GM21576 (cell line): ENCODE data around the gene ZC3H12C.

ENCODE experiments used
- ATAC-seq: cut with Tn5 transposase; IDR thresholded peaks from one replicate; pipeline ENCODE4 v1.9.1; 2021; ENCODE audit warnings: mild to moderate bottlenecking, moderate library complexity; ENCODE audit not compliant: unreplicated experiment

The ZC3H12C gene

GRCh38 chr11:110096496-110096895 is 3.3 kb downstream of the ZC3H12C start:
- no peak for ATAC-seq

- ATAC-seq, result no peak
These were observed 4.3 kb downstream of the ZC3H12C start for GRCh38 chr11:110097459-110098012.

GRCh38 chr11:110098645-110099044 is 5.5 kb downstream of the ZC3H12C start:
- ATAC-seq, result peak; percentile 73

GRCh38 chr11:110100476-110101240 is 7.5 kb downstream of the ZC3H12C start:
- ATAC-seq, result no peak

GRCh38 chr11:110106713-110107274 is 13.6 kb downstream of the ZC3H12C start:
- no peak for ATAC-seq

DNA sequence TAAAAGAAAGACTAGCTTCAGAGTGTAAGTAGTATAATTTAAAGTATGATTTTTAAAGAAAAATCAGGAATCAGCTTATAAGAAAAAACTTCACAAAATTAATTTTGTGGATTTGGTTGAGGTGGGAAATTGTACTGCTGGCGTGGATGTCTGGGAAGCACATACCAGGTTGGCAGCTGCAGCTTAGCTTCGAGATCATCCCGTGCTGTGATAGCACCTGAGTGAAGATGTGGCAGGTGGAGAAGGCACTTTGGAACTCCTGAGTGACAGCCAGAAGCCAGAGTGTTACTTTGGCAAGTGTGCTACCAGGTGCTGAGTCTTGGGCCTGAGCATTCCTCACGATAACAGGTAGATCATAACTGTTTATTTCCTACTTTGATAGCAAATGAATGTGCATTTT is 17.7 kb downstream of the ZC3H12C start:
- no peak for ATAC-seq

- no peak for ATAC-seq
These were observed 19.3 kb downstream of the ZC3H12C start for GRCh38 chr11:110112457-110112856.

DNA sequence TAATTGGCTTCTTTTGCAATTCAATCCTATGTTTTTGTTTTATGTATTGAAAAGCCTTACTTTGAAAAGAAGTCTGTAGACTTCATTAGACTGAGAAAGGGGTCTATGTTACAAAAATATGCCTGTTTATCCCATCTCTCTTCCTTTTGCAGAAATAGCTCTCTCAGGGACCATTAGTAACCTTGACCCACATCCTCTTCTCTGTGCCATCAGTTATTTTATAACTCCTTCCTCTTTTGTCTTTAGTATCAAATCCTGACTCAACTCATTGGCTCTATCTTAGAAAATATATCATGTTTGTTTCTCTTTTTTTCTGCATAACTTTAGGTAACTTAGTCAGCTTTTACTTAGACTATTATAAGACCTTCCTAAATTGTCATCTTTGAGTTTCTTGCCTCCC is 20.3 kb downstream of the ZC3H12C start:
- peak; percentile 51 for ATAC-seq

DNA sequence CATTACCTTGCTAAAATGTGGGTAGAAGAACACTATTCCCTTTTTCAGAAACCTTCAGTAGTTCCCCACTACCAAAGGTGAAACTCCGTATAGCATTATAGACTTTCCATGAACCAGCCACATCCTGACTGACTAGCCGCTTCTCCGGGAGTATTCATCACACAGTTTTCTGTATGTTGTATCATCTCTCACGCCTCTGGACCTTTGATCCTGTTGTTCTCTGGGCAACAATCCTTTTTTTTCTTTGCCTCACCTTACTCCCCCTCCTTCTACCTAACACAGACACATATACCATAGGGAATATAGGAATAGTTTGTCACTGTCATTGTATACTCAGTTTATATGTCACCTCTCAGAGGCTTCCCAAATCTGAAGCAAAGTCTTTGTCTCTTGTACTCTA is 20.8 kb downstream of the ZC3H12C start:
- no peak for ATAC-seq

- no peak for ATAC-seq
These were observed 26.1 kb downstream of the ZC3H12C start for GRCh38 chr11:110119317-110119716.

- ATAC-seq, result no peak
These were observed 28.0 kb downstream of the ZC3H12C start for GRCh38 chr11:110121204-110121603.

DNA sequence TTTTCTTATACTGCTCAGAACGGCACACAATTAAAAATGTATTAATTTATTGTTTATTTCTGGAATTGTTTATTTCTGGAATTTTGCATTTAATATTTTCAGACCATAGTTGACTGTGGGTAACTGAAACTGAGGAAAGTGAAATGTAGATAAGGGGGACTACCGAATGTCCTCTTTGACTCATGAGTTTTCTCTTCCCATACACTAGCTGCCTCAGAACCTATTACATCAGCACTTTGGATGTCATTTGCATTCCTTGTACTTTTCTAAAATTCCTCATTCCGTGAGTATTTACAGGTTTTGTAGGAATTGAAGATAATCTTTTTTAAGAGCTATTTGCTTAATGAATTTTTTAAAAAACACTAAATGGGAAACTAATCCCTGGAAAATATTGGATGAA is 29.8 kb downstream of the ZC3H12C start:
- no peak for ATAC-seq

DNA sequence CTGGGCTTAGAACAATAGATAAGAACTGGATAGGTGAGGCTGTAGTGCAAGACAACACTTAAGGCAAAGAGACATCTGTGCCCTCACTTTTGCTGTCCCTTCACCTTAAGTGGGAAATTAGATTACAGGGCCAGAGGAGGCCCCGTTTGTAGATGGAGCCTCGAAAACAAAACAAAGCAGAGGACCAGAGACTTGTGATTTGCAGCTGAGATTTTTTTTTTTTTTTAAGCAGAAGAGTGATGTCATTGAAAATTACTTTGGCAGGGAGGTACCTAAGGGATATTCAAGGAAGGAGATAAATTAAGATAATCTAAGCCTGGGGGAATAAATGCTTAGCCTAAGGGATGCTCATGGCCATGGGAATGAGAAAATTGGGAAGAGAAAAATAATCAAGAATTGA is 31.4 kb downstream of the ZC3H12C start:
- no peak for ATAC-seq

DNA sequence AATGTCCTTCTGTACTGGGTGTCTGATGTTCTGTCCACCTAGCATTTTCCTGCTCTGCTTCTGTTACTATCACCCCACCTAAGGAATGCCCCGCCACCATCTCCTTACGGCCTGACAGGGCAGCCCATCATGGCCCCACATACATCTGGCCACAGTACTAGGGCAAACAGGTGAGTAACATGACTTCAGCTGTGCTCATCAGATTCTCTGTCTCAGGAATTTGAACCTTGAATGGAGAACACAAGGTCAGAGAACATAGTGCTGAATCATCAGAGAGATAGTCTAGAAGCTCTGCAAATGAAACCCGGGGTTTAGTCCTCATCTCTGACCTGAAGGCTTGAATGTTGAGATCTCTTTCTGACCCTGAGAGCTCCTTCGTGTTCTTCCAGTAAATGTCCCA is 32.4 kb downstream of the ZC3H12C start:
- no peak for ATAC-seq

DNA sequence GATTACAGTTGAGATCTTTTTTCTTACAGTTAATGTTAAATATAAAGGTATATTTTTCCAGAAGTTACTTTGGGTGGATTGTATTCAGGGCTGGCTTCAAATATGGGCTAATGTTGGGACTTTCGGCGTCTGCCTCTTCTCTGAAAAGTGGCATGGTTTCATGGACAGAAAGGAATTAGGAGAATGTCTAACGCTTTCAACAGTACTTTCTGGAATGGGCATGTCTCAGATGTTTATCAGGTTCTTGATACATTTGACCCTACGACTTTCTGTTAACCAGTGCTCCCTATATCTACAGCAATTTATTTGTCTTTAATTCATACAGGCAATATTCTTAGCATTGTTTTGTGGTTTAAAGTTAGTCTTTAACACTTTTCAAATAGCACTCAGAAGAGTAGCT is 33.7 kb downstream of the ZC3H12C start:
- ATAC-seq, result no peak

- ATAC-seq, result no peak
These were observed 35.0 kb downstream of the ZC3H12C start for GRCh38 chr11:110128161-110128560.

DNA sequence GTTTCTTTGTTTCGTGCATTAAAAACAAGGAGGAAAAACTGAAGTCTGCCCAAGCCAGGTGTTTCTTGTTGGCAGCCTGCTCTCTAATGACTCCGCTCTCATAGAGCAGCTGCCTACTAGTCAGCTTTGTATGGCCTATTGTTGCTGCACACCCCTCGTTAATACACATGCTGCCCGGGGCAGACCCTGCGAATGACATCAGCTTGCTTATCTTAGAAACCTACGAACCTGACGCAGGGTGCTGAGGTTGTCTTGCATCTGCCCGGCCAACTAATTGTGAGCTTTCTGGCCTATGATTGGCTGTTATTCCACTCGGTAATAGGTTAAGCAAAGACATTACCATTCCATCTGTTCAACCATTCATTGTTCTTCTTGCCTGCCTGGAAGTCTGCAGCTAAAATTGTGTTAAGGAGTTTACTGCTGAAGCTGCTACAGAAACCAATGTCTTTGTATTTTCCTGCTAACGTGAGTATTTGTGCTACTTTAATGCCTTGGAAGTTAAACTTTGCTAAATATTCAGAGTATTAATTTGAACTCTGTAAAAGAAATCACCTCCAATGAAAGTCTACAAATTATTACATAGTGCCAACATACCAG is 37.5 kb downstream of the ZC3H12C start:
- ATAC-seq, result no peak

DNA sequence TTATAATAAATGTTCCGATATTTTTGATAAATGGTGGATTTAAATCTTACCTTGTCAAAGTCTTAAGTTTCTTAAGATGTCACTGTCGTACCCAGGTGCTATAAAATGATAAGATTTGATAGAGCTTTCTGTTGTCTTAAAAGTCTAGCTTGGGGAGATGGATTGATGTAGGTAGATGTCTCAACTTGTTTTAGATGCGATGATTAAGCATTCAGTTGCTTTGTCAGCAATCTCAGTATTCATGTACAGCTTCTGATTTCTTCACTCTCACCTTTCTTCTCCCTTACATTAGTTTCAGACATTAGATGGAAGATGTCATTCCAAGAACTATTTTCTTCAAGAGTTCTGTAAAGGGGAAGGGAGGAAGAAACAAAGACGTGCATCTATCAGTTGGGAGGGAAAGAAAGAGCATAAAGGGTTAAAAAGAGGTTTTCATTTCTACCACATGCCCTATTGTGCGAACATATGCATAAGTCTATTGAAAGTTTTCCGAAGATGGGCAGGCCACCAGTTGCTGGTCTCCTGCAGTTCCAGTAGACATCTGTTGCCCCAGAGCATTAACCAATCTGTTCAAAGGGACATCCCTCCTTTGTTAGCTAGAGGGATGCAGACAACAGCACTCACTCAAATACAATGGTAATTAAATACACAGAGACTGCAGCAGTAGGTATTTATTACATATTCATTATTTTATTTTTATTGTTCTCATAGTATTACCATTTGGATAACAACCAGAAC is 38.4 kb downstream of the ZC3H12C start:
- no peak for ATAC-seq

- ATAC-seq, result no peak
These were observed 40.0 kb downstream of the ZC3H12C start for GRCh38 chr11:110133160-110133559.

GRCh38 chr11:110134110-110134509 is 40.9 kb downstream of the ZC3H12C start:
- no peak for ATAC-seq

- no peak for ATAC-seq
These were observed 48.6 kb downstream of the ZC3H12C start for GRCh38 chr11:110141812-110142211.
